GM12878 (cell line): ENCODE measurements around the gene STK11. TPM values are rescaled to one million over a fixed set of nuclear protein-coding genes. Genes with fewer than 3 reads are reported as not detected.

Experiments
- CBFB ChIP-seq: IDR thresholded peaks from 2 replicates; pipeline ENCODE4 v1.6.1; 2016; ENCODE audit warnings: antibody characterized with exemption, low read depth
- CEBPB ChIP-seq, 2 experiments: fragments of 150-350 bp in 1 of 2; IDR thresholded peaks; 2 replicates each; pipeline ENCODE4 v1.6.1; 2012 to 2014; ENCODE audit warnings: low read depth in 2 of 2, low read length in 2 of 2, borderline replicate concordance in 1 of 2, inconsistent platforms in 1 of 2
- CHD1 ChIP-seq: IDR thresholded peaks from 2 replicates; pipeline ENCODE4 v1.6.1; 2012; ENCODE audit warnings: low read depth, low read length, improper control_type of control experiment
- CREM ChIP-seq: IDR thresholded peaks from 2 replicates; pipeline ENCODE4 v1.6.1; 2014; ENCODE audit warnings: antibody characterized with exemption, low read depth
- EED ChIP-seq: sonication (generic); IDR thresholded peaks from 2 replicates; pipeline ENCODE4 v1.6.1; 2016; ENCODE audit warnings: antibody characterized with exemption, low read depth
- GABPA ChIP-seq: IDR thresholded peaks from 2 replicates; pipeline ENCODE4 v1.6.1; 2014; ENCODE audit warnings: antibody characterized with exemption, low read depth, mild to moderate bottlenecking, inconsistent platforms
- MXI1 ChIP-seq: fragments of 150-350 bp; IDR thresholded peaks from 2 replicates; pipeline ENCODE4 v1.6.1; 2011; ENCODE audit warnings: low read depth, mild to moderate bottlenecking, inconsistent platforms, low read length, improper control_type of control experiment
- MYB ChIP-seq: fragments of 150-350 bp; IDR thresholded peaks from 2 replicates; pipeline ENCODE4 v1.6.1; 2014; ENCODE audit warnings: mild to moderate bottlenecking, low read depth, low read length, borderline replicate concordance
- NFXL1 ChIP-seq: fragments of 450-650 bp; IDR thresholded peaks from 2 replicates; pipeline ENCODE4 v1.6.1; 2017; ENCODE audit warnings: antibody characterized with exemption, mild to moderate bottlenecking, borderline replicate concordance
- NR2C1 ChIP-seq: fragments of 450-650 bp; IDR thresholded peaks from 2 replicates; pipeline ENCODE4 v1.6.1; 2017; ENCODE audit warnings: antibody characterized with exemption, mild to moderate bottlenecking, moderate library complexity
- POLR2A ChIP-seq: IDR thresholded peaks from 2 replicates; pipeline ENCODE4 v1.6.1; 2011; ENCODE audit warnings: low read depth, mild to moderate bottlenecking, low read length
- POU2F2 ChIP-seq: IDR thresholded peaks from 3 replicates; pipeline ENCODE4 v1.6.1; 2011; ENCODE audit warnings: low read depth, mild to moderate bottlenecking, low read length, borderline replicate concordance
- RUNX3 ChIP-seq: IDR thresholded peaks from 2 replicates; pipeline ENCODE4 v1.6.1; 2012; ENCODE audit warnings: low read length, inconsistent platforms
- SIN3A ChIP-seq: IDR thresholded peaks from 2 replicates; pipeline ENCODE4 v1.6.1; 2012; ENCODE audit warnings: low read depth, low read length, improper control_type of control experiment
- SREBF2 ChIP-seq: IDR thresholded peaks from 2 replicates; pipeline ENCODE4 v1.6.1; 2012; ENCODE audit warnings: mild to moderate bottlenecking, low read length
- SRF ChIP-seq, 2 experiments: IDR thresholded peaks; 2 replicates each; pipeline ENCODE4 v1.6.1; 2011; ENCODE audit warnings: low read depth in 2 of 2, low read length in 2 of 2, mild to moderate bottlenecking in 1 of 2, moderate library complexity in 1 of 2
- ZNF622 ChIP-seq: fragments of 450-650 bp; IDR thresholded peaks from 2 replicates; pipeline ENCODE4 v1.6.1; 2017; ENCODE audit warnings: mild to moderate bottlenecking, inconsistent platforms
- polyA plus RNA-seq, 11 experiments: library from polyadenylated mRNA; depleted of rRNA in 4 of 11; unstranded in 6 of 11; stranded (reverse) in 5 of 11; fragments of >200 nt; fragmentation: Nextera tagmentation in 4 of 11; fragmentation: Illumina TruSeq in 1 of 11; extraction: Ambion mirVana in 4 of 11; extraction: Trizol in 1 of 11; gene quantifications; 1 replicate in 1 of 11; 2 replicates in 10 of 11; pipeline versions ENCODE4 v1.2.1 to v1.2.3, GENCODE V29; 2011 to 2016; ENCODE audit warnings: inconsistent platforms in 2 of 11, missing spikeins in 2 of 11, low read depth in 1 of 11
- total RNA-seq, 4 experiments: library from RNA; depleted of rRNA in 3 of 4; stranded (reverse); fragments of >200 nt in 3 of 4; fragmentation: Illumina TruSeq in 1 of 4; extraction: Trizol in 1 of 4; gene quantifications; 2 replicates each; pipeline versions ENCODE4 v1.2.1 to v1.2.3, GENCODE V29; 2013 to 2021
- TF ChIP-seq, protein P1 (sequence below): fragments of 450-650 bp; IDR thresholded peaks from 2 replicates; pipeline ENCODE4 v1.6.1; 2017; ENCODE audit warnings: mild to moderate bottlenecking, moderate library complexity
- TF ChIP-seq, protein P2 (sequence below): IDR thresholded peaks from 2 replicates; pipeline ENCODE4 v1.6.1; 2012; ENCODE audit warnings: improper control_type of control experiment, low read depth, low read length; ENCODE audit not compliant: insufficient replicate concordance
- TF ChIP-seq, protein P3 (sequence below): fragments of 450-650 bp; conservative IDR thresholded peaks from 2 replicates; pipeline ENCODE4 v1.6.1; 2017; ENCODE audit warnings: mild to moderate bottlenecking, moderate library complexity

STK11 gene
- total and polyA plus RNA-seq, 10 of the 15 experiments (the other 5 are each of a cell fraction or from before 2014, with no cell fraction given), result 0.33 to 71.0 (median 23.8) TPM

DNA sequence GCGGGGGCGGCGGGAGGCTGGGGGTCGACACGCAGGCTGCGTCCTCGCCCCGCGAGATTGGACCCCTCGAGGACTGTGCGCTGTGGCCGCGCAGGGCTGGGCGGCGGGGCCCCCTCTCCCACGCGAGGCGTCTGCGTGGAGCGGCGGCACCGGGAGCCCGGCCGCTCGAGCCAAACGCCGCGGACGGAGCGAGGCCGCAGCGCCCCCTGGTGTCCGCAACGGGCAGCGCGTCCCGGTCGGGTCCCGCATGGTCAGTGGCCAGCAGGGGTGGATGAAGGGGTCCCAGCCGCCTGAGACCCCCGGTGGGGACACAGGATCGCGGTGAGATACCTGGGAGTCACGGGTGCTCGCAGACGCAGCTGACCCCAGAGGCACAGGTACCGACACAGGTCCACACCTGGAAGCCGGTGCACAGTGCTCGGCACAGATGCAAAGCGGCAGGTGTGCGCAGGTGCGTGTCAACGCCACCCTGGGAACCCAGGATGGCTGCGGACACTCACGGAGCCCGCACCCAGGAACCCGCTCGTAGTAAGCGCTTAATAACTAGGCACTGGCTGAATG lies 61.4 kb downstream of the STK11 start (continued):
- TF ChIP-seq MXI1 (0 out of 2 replicates have a peak, but pooled peaks have one; percentile 38), MYB (no peak), NFXL1 (no peak; the same call in 1 of the 2 replicates), SREBF2 (no peak), GABPA (no peak), SRF (IDR thresholded peaks at IDR 0.05; ENCODE audit: low read depth in 2 of 2, low read length in 2 of 2) (no peak), SIN3A (no peak), CHD1 (no peak), CBFB (no peak), NR2C1 (peak; percentile 46; the same call in 1 of the 2 replicates), CREM (no peak), POU2F2 (no peak), ZNF622 (no peak), CEBPB (IDR thresholded peaks at IDR 0.05; ENCODE audit: borderline replicate concordance in 1 of 2, low read depth in 2 of 2, low read length in 2 of 2) (0 out of 4 replicates have a peak, but pooled peaks of 1 of the 2 experiments have one; percentile 7), RUNX3 (no peak), POLR2A (no peak), EED (no peak)
- TF ChIP-seq, protein P1, sequence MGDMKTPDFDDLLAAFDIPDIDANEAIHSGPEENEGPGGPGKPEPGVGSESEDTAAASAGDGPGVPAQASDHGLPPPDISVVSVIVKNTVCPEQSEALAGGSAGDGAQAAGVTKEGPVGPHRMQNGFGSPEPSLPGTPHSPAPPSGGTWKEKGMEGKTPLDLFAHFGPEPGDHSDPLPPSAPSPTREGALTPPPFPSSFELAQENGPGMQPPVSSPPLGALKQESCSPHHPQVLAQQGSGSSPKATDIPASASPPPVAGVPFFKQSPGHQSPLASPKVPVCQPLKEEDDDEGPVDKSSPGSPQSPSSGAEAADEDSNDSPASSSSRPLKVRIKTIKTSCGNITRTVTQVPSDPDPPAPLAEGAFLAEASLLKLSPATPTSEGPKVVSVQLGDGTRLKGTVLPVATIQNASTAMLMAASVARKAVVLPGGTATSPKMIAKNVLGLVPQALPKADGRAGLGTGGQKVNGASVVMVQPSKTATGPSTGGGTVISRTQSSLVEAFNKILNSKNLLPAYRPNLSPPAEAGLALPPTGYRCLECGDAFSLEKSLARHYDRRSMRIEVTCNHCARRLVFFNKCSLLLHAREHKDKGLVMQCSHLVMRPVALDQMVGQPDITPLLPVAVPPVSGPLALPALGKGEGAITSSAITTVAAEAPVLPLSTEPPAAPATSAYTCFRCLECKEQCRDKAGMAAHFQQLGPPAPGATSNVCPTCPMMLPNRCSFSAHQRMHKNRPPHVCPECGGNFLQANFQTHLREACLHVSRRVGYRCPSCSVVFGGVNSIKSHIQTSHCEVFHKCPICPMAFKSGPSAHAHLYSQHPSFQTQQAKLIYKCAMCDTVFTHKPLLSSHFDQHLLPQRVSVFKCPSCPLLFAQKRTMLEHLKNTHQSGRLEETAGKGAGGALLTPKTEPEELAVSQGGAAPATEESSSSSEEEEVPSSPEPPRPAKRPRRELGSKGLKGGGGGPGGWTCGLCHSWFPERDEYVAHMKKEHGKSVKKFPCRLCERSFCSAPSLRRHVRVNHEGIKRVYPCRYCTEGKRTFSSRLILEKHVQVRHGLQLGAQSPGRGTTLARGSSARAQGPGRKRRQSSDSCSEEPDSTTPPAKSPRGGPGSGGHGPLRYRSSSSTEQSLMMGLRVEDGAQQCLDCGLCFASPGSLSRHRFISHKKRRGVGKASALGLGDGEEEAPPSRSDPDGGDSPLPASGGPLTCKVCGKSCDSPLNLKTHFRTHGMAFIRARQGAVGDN, result peak; percentile 73
- TF ChIP-seq, protein P2, sequence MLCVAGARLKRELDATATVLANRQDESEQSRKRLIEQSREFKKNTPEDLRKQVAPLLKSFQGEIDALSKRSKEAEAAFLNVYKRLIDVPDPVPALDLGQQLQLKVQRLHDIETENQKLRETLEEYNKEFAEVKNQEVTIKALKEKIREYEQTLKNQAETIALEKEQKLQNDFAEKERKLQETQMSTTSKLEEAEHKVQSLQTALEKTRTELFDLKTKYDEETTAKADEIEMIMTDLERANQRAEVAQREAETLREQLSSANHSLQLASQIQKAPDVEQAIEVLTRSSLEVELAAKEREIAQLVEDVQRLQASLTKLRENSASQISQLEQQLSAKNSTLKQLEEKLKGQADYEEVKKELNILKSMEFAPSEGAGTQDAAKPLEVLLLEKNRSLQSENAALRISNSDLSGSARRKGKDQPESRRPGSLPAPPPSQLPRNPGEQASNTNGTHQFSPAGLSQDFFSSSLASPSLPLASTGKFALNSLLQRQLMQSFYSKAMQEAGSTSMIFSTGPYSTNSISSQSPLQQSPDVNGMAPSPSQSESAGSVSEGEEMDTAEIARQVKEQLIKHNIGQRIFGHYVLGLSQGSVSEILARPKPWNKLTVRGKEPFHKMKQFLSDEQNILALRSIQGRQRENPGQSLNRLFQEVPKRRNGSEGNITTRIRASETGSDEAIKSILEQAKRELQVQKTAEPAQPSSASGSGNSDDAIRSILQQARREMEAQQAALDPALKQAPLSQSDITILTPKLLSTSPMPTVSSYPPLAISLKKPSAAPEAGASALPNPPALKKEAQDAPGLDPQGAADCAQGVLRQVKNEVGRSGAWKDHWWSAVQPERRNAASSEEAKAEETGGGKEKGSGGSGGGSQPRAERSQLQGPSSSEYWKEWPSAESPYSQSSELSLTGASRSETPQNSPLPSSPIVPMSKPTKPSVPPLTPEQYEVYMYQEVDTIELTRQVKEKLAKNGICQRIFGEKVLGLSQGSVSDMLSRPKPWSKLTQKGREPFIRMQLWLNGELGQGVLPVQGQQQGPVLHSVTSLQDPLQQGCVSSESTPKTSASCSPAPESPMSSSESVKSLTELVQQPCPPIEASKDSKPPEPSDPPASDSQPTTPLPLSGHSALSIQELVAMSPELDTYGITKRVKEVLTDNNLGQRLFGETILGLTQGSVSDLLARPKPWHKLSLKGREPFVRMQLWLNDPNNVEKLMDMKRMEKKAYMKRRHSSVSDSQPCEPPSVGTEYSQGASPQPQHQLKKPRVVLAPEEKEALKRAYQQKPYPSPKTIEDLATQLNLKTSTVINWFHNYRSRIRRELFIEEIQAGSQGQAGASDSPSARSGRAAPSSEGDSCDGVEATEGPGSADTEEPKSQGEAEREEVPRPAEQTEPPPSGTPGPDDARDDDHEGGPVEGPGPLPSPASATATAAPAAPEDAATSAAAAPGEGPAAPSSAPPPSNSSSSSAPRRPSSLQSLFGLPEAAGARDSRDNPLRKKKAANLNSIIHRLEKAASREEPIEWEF, result no peak
- TF ChIP-seq, protein P3, sequence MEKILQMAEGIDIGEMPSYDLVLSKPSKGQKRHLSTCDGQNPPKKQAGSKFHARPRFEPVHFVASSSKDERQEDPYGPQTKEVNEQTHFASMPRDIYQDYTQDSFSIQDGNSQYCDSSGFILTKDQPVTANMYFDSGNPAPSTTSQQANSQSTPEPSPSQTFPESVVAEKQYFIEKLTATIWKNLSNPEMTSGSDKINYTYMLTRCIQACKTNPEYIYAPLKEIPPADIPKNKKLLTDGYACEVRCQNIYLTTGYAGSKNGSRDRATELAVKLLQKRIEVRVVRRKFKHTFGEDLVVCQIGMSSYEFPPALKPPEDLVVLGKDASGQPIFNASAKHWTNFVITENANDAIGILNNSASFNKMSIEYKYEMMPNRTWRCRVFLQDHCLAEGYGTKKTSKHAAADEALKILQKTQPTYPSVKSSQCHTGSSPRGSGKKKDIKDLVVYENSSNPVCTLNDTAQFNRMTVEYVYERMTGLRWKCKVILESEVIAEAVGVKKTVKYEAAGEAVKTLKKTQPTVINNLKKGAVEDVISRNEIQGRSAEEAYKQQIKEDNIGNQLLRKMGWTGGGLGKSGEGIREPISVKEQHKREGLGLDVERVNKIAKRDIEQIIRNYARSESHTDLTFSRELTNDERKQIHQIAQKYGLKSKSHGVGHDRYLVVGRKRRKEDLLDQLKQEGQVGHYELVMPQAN, result peak; percentile 96
